Gastroesophageal sphincter (tissue), 4 donors: ENCODE data around the gene KRTAP20-1. TPM values are rescaled to one million over a fixed set of nuclear protein-coding genes. Genes with fewer than 3 reads are reported as not detected.

Experiments used
- ATAC-seq: fragments of 150-250 bp; one replicate; pipeline ENCODE4 v1.9.1; 2016; ENCODE audit warnings: mild to moderate bottlenecking, moderate library complexity
- H3K27ac ChIP-seq, 4 donors: fragments of 200-600 bp; sonication (generic) in 3 of 4; 1 replicate in 3 of 4; 2 replicates in 1 of 4; pipeline ENCODE4 v1.5.1; 2016 to 2019
- H3K27me3 ChIP-seq: fragments of 200-600 bp; sonication (generic); one replicate; pipeline ENCODE4 v1.5.1; 2019
- H3K36me3 ChIP-seq, 2 donors: fragments of 200-600 bp; sonication (generic); one replicate each; pipeline ENCODE4 v1.5.1; 2019; ENCODE audit warnings: control low read depth in 1 of 2
- H3K4me1 ChIP-seq, 3 donors: fragments of 200-600 bp; sonication (generic); 1 replicate in 2 of 3; 2 replicates in 1 of 3; pipeline ENCODE4 v1.5.1; 2016 to 2019; ENCODE audit warnings: control low read depth in 2 of 3
- H3K4me3 ChIP-seq, 2 donors: fragments of 200-600 bp; sonication (generic); one replicate each; pipeline ENCODE4 v1.5.1; 2019; ENCODE audit warnings: mild to moderate bottlenecking in 1 of 2, moderate library complexity in 1 of 2
- H3K9me3 ChIP-seq, 3 donors: fragments of 200-600 bp; sonication (generic); one replicate each; pipeline ENCODE4 v1.5.1; 2017 to 2019; ENCODE audit warnings: control low read depth in 2 of 3
- CTCF ChIP-seq, 4 experiments: fragments of 200-600 bp in 2 of 4; fragments of 450-650 bp in 2 of 4; sonication (generic) in 1 of 4; IDR thresholded peaks; one replicate each; pipeline ENCODE4 v1.5.1; 2017 to 2019; ENCODE audit warnings: antibody characterized with exemption in 4 of 4, mild to moderate bottlenecking in 2 of 4, moderate library complexity in 2 of 4
- EP300 ChIP-seq: sonication (generic); formaldehyde crosslinking; IDR thresholded peaks from one replicate; pipeline ENCODE4 v1.6.1; 2017; ENCODE audit warnings: antibody characterized with exemption, mild to moderate bottlenecking
- POLR2A ChIP-seq, 2 donors: fragments of 450-650 bp; IDR thresholded peaks; one replicate each; pipeline ENCODE4 v1.6.1; 2017; ENCODE audit warnings: antibody characterized with exemption in 2 of 2, mild to moderate bottlenecking in 2 of 2, moderate library complexity in 1 of 2
- POLR2AphosphoS5 ChIP-seq: sonication (generic); formaldehyde crosslinking; IDR thresholded peaks from one replicate; pipeline ENCODE4 v1.6.1; 2017; ENCODE audit warnings: antibody characterized with exemption
- WGBS, 2 donors: methylation state at CpG; one replicate each; pipeline ENCODE4 v1.1.5; 2018; ENCODE audit warnings: low coverage in 1 of 2; 5-methylcytosine and 5-hydroxymethylcytosine counted together
- total RNA-seq, 4 donors: library from RNA; depleted of rRNA; stranded (reverse); fragments of >200 nt; gene quantifications; one replicate each; pipeline ENCODE4 v1.1.0, GENCODE V29; 2016

KRTAP20-1 gene
- total RNA-seq, 4 donors from 2014 or later, result not detected

DNA sequence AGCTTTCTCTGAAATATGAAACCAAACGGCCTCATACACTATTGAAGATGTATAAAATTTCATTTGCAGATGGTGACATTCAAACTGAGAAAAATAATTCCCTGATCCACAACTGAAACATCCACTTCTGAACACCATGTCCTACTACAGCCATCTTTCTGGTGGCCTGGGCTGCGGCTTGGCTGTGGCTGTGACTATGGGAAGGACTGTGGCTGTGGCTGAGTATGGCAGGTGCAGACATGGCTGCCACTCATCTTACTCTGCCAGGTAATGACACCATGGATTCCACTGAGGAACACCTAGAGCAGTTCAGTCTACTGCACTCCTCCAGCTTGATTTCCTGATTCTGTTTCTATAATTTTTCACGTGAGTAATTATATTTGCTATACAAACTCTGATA is 4.3 kb downstream of the KRTAP20-1 start, which contains the start of gene KRTAP20-4:
Gene KRTAP20-4 (plus strand): TSS at position 106 of the 400 bp plus-strand sequence.
- WGBS, 2 donors, result 84 to 90% methylated on average over 3 of the region's 3 CpGs
- H3K36me3 ChIP-seq, result no peaks in the 10 kb centered on the region
- no peaks in the 10 kb centered on the region for H3K27me3 ChIP-seq
- H3K27ac ChIP-seq, result no peak within 1 kb of the TSS
- H3K4me3 ChIP-seq, result no peak within 1 kb of the TSS
- H3K4me1 ChIP-seq, result no peaks in the 10 kb centered on the region
- no peaks in the 10 kb centered on the region for H3K9me3 ChIP-seq
- ATAC-seq, result no peak
- no peak for TF ChIP-seq CTCF (IDR thresholded peaks at IDR 0.05)
- TF ChIP-seq POLR2AphosphoS5, result no peak
- no peak for TF ChIP-seq EP300
- no peak for TF ChIP-seq POLR2A (IDR thresholded peaks at IDR 0.05)

DNA sequence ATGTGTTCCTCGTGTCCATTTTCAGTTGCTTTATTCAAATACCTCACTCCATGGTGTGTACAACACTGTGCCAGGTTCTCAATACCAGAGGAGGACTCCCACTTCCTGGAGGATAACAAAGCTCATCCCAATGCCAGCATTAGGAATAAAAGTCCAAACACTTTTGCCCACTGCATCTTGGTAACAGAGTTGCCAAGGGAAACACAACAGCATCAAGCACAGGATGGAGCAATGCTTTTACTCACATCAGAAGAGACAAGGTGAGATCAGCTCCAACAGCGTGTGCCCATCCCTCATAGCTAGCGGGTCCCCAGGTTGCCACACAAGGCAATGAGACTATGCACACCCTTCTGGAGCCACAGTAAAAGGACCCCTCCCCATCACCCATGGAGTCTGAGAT is 7.1 kb downstream of the KRTAP20-1 start:
- H3K27me3 ChIP-seq, result no peaks in the 10 kb centered on the region
- no peak overlapping the region for H3K27ac ChIP-seq
- no peaks in the 10 kb centered on the region for H3K4me1 ChIP-seq
- H3K9me3 ChIP-seq, result no peaks in the 10 kb centered on the region
- no peak for ATAC-seq
- no peaks in the 10 kb centered on the region for H3K36me3 ChIP-seq
- 71 to 93% methylated on average over 1 to 2 of the region's 3 CpGs for WGBS, 2 donors
- TF ChIP-seq EP300 (no peak), CTCF (IDR thresholded peaks at IDR 0.05) (no peak), POLR2AphosphoS5 (no peak), POLR2A (IDR thresholded peaks at IDR 0.05) (no peak)
- H3K4me3 ChIP-seq, result no peak overlapping the region

GRCh38 chr21:30625449-30626165 is 9.4 kb downstream of the KRTAP20-1 start:
- Histone ChIP-seq H3K27me3 (no peaks in the 10 kb centered on the region), H3K9me3 (no peaks in the 10 kb centered on the region), H3K27ac (no peak overlapping the region), H3K4me3 (no peak overlapping the region), H3K36me3 (no peaks in the 10 kb centered on the region), H3K4me1 (no peaks in the 10 kb centered on the region)
- WGBS, 2 donors, result 52 to 64% methylated on average over 2 of the region's 4 CpGs
- no peak for ATAC-seq
- no peak for TF ChIP-seq POLR2AphosphoS5
- TF ChIP-seq CTCF (IDR thresholded peaks at IDR 0.05), result no peak
- no peak for TF ChIP-seq EP300
- no peak for TF ChIP-seq POLR2A (IDR thresholded peaks at IDR 0.05)

- H3K9me3 ChIP-seq, result no peaks in the 10 kb centered on the region
- no peak overlapping the region for H3K4me3 ChIP-seq
- 71 to 75% methylated on average over 3 to 4 of the region's 4 CpGs for WGBS, 2 donors
- H3K27ac ChIP-seq, result no peak overlapping the region
- H3K36me3 ChIP-seq, result no peaks in the 10 kb centered on the region
- ATAC-seq, result no peak
- no peaks in the 10 kb centered on the region for H3K4me1 ChIP-seq
- TF ChIP-seq CTCF (IDR thresholded peaks at IDR 0.05) (no peak), POLR2A (IDR thresholded peaks at IDR 0.05) (no peak), EP300 (no peak), POLR2AphosphoS5 (no peak)
- H3K27me3 ChIP-seq, result no peaks in the 10 kb centered on the region
Measured at GRCh38 chr21:30628109-30628508, 11.9 kb downstream of the KRTAP20-1 start.

GRCh38 chr21:30629200-30629599 is 13.0 kb downstream of the KRTAP20-1 start:
- 27 to 50% methylated on average over 1 of the region's 1 CpG for WGBS, 2 donors
- Histone ChIP-seq H3K9me3 (no peaks in the 10 kb centered on the region), H3K36me3 (no peaks in the 10 kb centered on the region), H3K27me3 (no peaks in the 10 kb centered on the region), H3K4me1 (no peaks in the 10 kb centered on the region), H3K4me3 (no peak overlapping the region), H3K27ac (no peak overlapping the region)
- TF ChIP-seq POLR2AphosphoS5, result no peak
- TF ChIP-seq EP300, result no peak
- TF ChIP-seq CTCF (IDR thresholded peaks at IDR 0.05), result no peak
- no peak for TF ChIP-seq POLR2A (IDR thresholded peaks at IDR 0.05)
- no peak for ATAC-seq
